Measurements from ENCODE around the gene GYS1.
A peak's percentile ranks its signal among the peaks of the same experiment; 100 is the strongest.

Gene GYS1

DNA sequence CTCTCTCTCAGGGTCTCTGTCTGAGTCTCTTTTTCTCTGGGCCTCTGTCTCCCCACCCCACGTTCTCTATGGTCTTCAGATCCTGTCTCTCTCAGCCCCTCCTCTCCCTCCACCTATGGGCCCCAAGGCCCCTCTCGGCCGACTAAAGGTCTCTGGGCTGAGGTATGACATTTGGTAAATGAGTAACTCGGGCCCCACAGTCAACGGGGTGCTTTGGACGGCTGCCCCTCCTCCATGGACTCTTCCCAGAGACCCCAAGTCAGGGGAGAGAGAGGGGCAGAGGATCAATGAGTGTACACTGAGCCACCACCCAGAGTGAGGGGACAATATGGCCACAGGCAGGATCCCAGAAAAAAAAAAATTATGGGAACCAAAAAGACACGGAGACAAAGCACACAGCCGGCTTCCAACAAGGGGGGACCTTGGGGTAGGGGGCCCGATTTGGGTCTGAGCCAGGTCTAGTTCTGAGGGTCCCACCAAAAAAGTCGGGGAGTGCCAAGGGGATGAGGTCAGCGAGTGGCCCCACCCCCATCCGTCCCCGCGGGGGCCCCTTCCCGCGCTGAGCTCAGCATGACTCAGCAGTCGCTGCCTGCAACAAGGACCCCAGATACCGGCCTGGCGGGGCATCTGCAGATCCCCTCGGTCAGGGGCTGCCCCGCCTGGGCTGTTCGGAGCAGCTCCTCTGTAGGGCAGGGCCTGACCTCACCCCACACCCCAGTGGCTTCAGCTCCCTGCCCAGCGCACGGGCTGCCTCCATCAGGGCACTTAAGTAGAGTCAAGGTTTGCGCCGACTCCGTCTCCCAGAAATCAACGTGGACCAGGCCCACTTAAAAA, 29.5 kb downstream of the GYS1 start:
- TF ChIP-seq EZH2phosphoT487 (IDR thresholded peaks at IDR 0.05; ENCODE audit: borderline replicate concordance), result no peak
- TF ChIP-seq, protein P1, sequence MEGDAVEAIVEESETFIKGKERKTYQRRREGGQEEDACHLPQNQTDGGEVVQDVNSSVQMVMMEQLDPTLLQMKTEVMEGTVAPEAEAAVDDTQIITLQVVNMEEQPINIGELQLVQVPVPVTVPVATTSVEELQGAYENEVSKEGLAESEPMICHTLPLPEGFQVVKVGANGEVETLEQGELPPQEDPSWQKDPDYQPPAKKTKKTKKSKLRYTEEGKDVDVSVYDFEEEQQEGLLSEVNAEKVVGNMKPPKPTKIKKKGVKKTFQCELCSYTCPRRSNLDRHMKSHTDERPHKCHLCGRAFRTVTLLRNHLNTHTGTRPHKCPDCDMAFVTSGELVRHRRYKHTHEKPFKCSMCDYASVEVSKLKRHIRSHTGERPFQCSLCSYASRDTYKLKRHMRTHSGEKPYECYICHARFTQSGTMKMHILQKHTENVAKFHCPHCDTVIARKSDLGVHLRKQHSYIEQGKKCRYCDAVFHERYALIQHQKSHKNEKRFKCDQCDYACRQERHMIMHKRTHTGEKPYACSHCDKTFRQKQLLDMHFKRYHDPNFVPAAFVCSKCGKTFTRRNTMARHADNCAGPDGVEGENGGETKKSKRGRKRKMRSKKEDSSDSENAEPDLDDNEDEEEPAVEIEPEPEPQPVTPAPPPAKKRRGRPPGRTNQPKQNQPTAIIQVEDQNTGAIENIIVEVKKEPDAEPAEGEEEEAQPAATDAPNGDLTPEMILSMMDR (conservative IDR thresholded peaks at IDR 0.05; ENCODE audit: low read length), result no peak
- Histone ChIP-seq H4K20me1 (ENCODE audit: insufficient read depth, low read length, poor library complexity, severe bottlenecking) (peaks cover 13% of the 10 kb centered on the region), H3K27me3 (ENCODE audit: insufficient read depth, low read length, poor library complexity, severe bottlenecking) (no peaks in the 10 kb centered on the region), H3K36me3 (ENCODE audit: insufficient read depth, low read length) (no peaks in the 10 kb centered on the region; the same call in 1 of the 2 replicates), H3K9me2 (replicated peaks; ENCODE audit: low read depth, low read length) (no peaks in the 10 kb centered on the region), H3K79me2 (ENCODE audit: insufficient read depth, low read length) (peaks cover 31% of the 10 kb centered on the region), H3K4me1 (ENCODE audit: insufficient read depth, low read length, poor library complexity, severe bottlenecking) (peaks cover 32% of the 10 kb centered on the region), H3K4me2 (ENCODE audit: low read depth, low read length, poor library complexity, severe bottlenecking) (peak overlapping the region; percentile 97), H3K9ac (ENCODE audit: low read depth, low read length, poor library complexity, severe bottlenecking) (peak overlapping the region; percentile 84), H2AFZ (ENCODE audit: low read length) (no peak overlapping the region), H3F3A (ENCODE audit: low read depth) (no peaks in the 10 kb centered on the region), H3K9me3 (ENCODE audit: insufficient read depth, low read depth, low read length) (no peaks in the 10 kb centered on the region), H3K4me3 (ENCODE audit: low read length, poor library complexity, severe bottlenecking) (peak overlapping the region; percentile 75)

DNA sequence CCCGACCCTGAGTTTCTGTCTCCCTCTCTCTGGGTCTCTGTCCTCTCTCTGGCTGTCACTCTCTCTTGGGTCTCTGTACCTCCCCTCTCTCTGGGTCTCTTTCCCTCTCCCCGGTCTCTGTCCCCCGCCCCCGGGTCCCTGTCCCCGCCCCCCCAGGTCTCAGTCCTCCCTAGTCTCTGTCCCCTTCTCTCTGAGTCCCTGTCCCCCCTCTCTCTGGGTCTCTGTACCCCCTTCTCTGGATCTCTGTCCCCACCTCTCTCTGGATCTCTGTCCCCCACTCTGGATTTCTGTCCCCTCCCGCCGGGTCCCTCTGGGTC, 30.3 kb downstream of the GYS1 start:
- H4K20me1 ChIP-seq (ENCODE audit: insufficient read depth, low read length, poor library complexity, severe bottlenecking), result peaks cover 13% of the 10 kb centered on the region
- H3K4me2 ChIP-seq (ENCODE audit: low read depth, low read length, poor library complexity, severe bottlenecking), result peak overlapping the region; percentile 97
- peaks cover 32% of the 10 kb centered on the region for H3K4me1 ChIP-seq (ENCODE audit: insufficient read depth, low read length, poor library complexity, severe bottlenecking)
- H3K4me3 ChIP-seq (ENCODE audit: low read length, poor library complexity, severe bottlenecking), result no peak overlapping the region
- TF ChIP-seq, protein P1 (conservative IDR thresholded peaks at IDR 0.05; ENCODE audit: low read length), result no peak
- no peak for TF ChIP-seq EZH2phosphoT487 (IDR thresholded peaks at IDR 0.05; ENCODE audit: borderline replicate concordance)
- no peaks in the 10 kb centered on the region for H3K27me3 ChIP-seq (ENCODE audit: insufficient read depth, low read length, poor library complexity, severe bottlenecking)
- H3K36me3 ChIP-seq (ENCODE audit: insufficient read depth, low read length), result no peaks in the 10 kb centered on the region
- H3K79me2 ChIP-seq (ENCODE audit: insufficient read depth, low read length), result peaks cover 31% of the 10 kb centered on the region
- H3F3A ChIP-seq (ENCODE audit: low read depth), result no peaks in the 10 kb centered on the region
- peak overlapping the region; percentile 84 for H3K9ac ChIP-seq (ENCODE audit: low read depth, low read length, poor library complexity, severe bottlenecking)
- H3K9me3 ChIP-seq (ENCODE audit: insufficient read depth, low read depth, low read length), result no peaks in the 10 kb centered on the region
- H2AFZ ChIP-seq (ENCODE audit: low read length), result no peak overlapping the region
- no peaks in the 10 kb centered on the region for H3K9me2 ChIP-seq (replicated peaks; ENCODE audit: low read depth, low read length)

DNA sequence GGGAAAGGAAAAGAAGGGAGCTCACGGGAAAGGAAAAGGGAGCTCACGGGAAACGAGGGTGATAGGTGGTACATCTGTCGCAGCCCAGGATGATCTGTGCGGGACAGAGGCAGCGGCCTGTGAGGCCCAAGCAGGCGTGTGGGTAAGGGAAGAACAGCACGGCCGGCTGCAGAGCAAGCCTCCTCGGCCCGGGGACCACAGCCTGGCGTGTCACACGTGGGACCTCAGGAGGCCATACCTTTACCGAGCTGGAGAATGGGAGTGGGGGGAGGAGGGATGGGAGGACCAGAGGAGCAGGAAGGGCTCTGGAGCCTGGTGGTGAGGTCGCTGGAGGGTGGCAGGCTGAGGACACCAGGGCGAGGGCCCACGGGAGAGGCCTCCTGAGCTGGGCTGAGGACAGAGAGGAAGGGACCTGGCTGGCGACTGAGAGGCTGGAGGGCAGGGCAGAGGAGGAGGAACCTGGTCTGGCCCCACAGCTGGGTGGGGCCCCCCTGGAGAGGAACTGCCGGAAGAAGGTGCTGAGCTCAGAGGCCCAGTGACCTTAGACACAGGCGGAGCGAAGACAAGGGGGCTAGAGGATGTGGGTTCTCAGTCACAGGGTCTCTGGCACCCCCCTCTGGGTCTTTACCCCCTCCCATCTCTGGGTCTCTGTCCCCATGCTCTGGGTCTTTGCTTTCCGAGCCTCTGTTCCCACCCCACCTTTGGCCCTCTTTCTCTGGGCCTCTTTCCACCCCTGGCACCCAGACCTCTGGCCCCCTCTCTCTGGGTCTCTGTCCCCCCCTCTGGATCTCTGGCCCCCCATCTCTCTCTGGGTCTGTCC, 30.9 kb downstream of the GYS1 start:
- no peak overlapping the region for H2AFZ ChIP-seq (ENCODE audit: low read length)
- H3K4me3 ChIP-seq (ENCODE audit: low read length, poor library complexity, severe bottlenecking), result no peak overlapping the region
- peaks cover 13% of the 10 kb centered on the region for H4K20me1 ChIP-seq (ENCODE audit: insufficient read depth, low read length, poor library complexity, severe bottlenecking)
- H3K27me3 ChIP-seq (ENCODE audit: insufficient read depth, low read length, poor library complexity, severe bottlenecking), result no peaks in the 10 kb centered on the region
- no peaks in the 10 kb centered on the region for H3K9me3 ChIP-seq (ENCODE audit: insufficient read depth, low read depth, low read length)
- H3K4me2 ChIP-seq (ENCODE audit: low read depth, low read length, poor library complexity, severe bottlenecking), result peak overlapping the region; percentile 38
- peak overlapping the region; percentile 84 for H3K9ac ChIP-seq (ENCODE audit: low read depth, low read length, poor library complexity, severe bottlenecking)
- no peaks in the 10 kb centered on the region for H3K36me3 ChIP-seq (ENCODE audit: insufficient read depth, low read length)
- H3K9me2 ChIP-seq (replicated peaks; ENCODE audit: low read depth, low read length), result no peaks in the 10 kb centered on the region
- H3F3A ChIP-seq (ENCODE audit: low read depth), result no peaks in the 10 kb centered on the region
- TF ChIP-seq, protein P1 (conservative IDR thresholded peaks at IDR 0.05; ENCODE audit: low read length), result no peak
- no peak for TF ChIP-seq EZH2phosphoT487 (IDR thresholded peaks at IDR 0.05; ENCODE audit: borderline replicate concordance)
- peaks cover 32% of the 10 kb centered on the region for H3K4me1 ChIP-seq (ENCODE audit: insufficient read depth, low read length, poor library complexity, severe bottlenecking)
- H3K79me2 ChIP-seq (ENCODE audit: insufficient read depth, low read length), result peaks cover 34% of the 10 kb centered on the region

All from Loucy (cell line).